Liver (tissue), 9 donors: ENCODE results near the gene COLEC12. TPM values are rescaled to one million over a fixed set of nuclear protein-coding genes. Genes with fewer than 3 reads are reported as not detected.
A peak's percentile ranks its signal among the peaks of the same experiment; 100 is the strongest.

Source experiments
- DNase-seq: peaks from one replicate; pipeline ENCODE4 v3.0.0-alpha.2; 2017; ENCODE audit warnings: low spot score
- H3K27ac ChIP-seq, 2 donors: one replicate each; pipeline ENCODE4 v1.7.0; 2013; ENCODE audit warnings: inconsistent platforms in 2 of 2, low read length in 2 of 2, control low read depth in 1 of 2, low read depth in 1 of 2, mild to moderate bottlenecking in 1 of 2
- H3K27me3 ChIP-seq, 4 donors: one replicate each; pipeline versions ENCODE4 v1.6.1 to v1.7.0; 2013; ENCODE audit warnings: low read length in 3 of 4, inconsistent platforms in 1 of 4, mild to moderate bottlenecking in 1 of 4, moderate library complexity in 1 of 4; ENCODE audit not compliant: control insufficient read depth in 4 of 4, insufficient read depth in 4 of 4
- H3K36me3 ChIP-seq, 4 donors: one replicate each; pipeline versions ENCODE4 v1.6.1 to v1.7.0; 2013; ENCODE audit warnings: low read length in 3 of 4, mild to moderate bottlenecking in 3 of 4, low read depth in 1 of 4, moderate library complexity in 1 of 4; ENCODE audit not compliant: control insufficient read depth in 4 of 4, insufficient read depth in 3 of 4
- H3K4me1 ChIP-seq, 4 donors: one replicate each; pipeline versions ENCODE4 v1.6.1 to v1.7.0; 2013; ENCODE audit warnings: low read length in 3 of 4, mild to moderate bottlenecking in 3 of 4, moderate library complexity in 1 of 4; ENCODE audit not compliant: control insufficient read depth in 4 of 4, insufficient read depth in 4 of 4
- H3K4me3 ChIP-seq, 3 donors: one replicate each; pipeline versions ENCODE4 v1.6.1 to v1.7.0; 2013; ENCODE audit warnings: low read length in 3 of 3, control low read depth in 1 of 3, low read depth in 1 of 3, mild to moderate bottlenecking in 1 of 3
- H3K9ac ChIP-seq, 2 donors: one replicate each; pipeline ENCODE4 v1.7.0; 2013; ENCODE audit warnings: low read length in 2 of 2, mild to moderate bottlenecking in 2 of 2, moderate library complexity in 2 of 2, control low read depth in 1 of 2, low read depth in 1 of 2
- H3K9me3 ChIP-seq, 4 donors: one replicate each; pipeline versions ENCODE4 v1.6.1 to v1.7.0; 2013; ENCODE audit warnings: low read length in 3 of 4; ENCODE audit not compliant: control insufficient read depth in 4 of 4
- EGR1 ChIP-seq, 2 donors: IDR thresholded peaks; 2 replicates each; pipeline ENCODE4 v1.6.1; 2016 to 2018; ENCODE audit warnings: antibody characterized with exemption in 2 of 2, low read depth in 2 of 2
- FOXA1 ChIP-seq: IDR thresholded peaks from 2 replicates; pipeline ENCODE4 v1.6.1; 2016; ENCODE audit warnings: antibody characterized with exemption
- FOXA2 ChIP-seq: IDR thresholded peaks from 2 replicates; pipeline ENCODE4 v1.6.1; 2016; ENCODE audit warnings: antibody characterized with exemption
- GABPA ChIP-seq, 2 donors: IDR thresholded peaks in 1 of 2; conservative IDR thresholded peaks in 1 of 2; 2 replicates each; pipeline ENCODE4 v1.6.1; 2016; ENCODE audit warnings: antibody characterized with exemption in 2 of 2, mild to moderate bottlenecking in 1 of 2, moderate library complexity in 1 of 2
- HNF4A ChIP-seq, 2 donors: conservative IDR thresholded peaks; 2 replicates each; pipeline ENCODE4 v1.6.1; 2016; ENCODE audit warnings: antibody characterized with exemption in 2 of 2, mild to moderate bottlenecking in 2 of 2
- HNF4G ChIP-seq: IDR thresholded peaks from 2 replicates; pipeline ENCODE4 v1.6.1; 2016; ENCODE audit warnings: antibody characterized with exemption
- JUND ChIP-seq, 2 donors: IDR thresholded peaks; 2 replicates each; pipeline ENCODE4 v1.6.1; 2016; ENCODE audit warnings: antibody characterized with exemption in 2 of 2
- NR2F2 ChIP-seq: IDR thresholded peaks from 2 replicates; pipeline ENCODE4 v1.6.1; 2016; ENCODE audit warnings: antibody characterized with exemption
- RAD21 ChIP-seq, 2 donors: IDR thresholded peaks; 2 replicates each; pipeline ENCODE4 v1.6.1; 2016; ENCODE audit warnings: antibody characterized with exemption in 2 of 2, mild to moderate bottlenecking in 2 of 2
- RXRA ChIP-seq, 2 donors: IDR thresholded peaks; 2 replicates each; pipeline ENCODE4 v1.6.1; 2017 to 2018; ENCODE audit warnings: antibody characterized with exemption in 2 of 2, mild to moderate bottlenecking in 1 of 2
- SP1 ChIP-seq: IDR thresholded peaks from 2 replicates; pipeline ENCODE4 v1.6.1; 2018; ENCODE audit warnings: antibody characterized with exemption, mild to moderate bottlenecking
- TAF1 ChIP-seq: conservative IDR thresholded peaks from 2 replicates; pipeline ENCODE4 v1.6.1; 2016; ENCODE audit warnings: antibody characterized with exemption, mild to moderate bottlenecking
- YY1 ChIP-seq: IDR thresholded peaks from 2 replicates; pipeline ENCODE4 v1.6.1; 2016; ENCODE audit warnings: antibody characterized with exemption, mild to moderate bottlenecking
- WGBS: extraction: QIAGEN DNeasy Blood & Tissue Kit; methylation state at CpG from one replicate; pipeline ENCODE4 v1.1.7; 2013; 5-methylcytosine and 5-hydroxymethylcytosine counted together
- polyA plus RNA-seq, 2 donors: library from polyadenylated mRNA; stranded (reverse) in 1 of 2; unstranded in 1 of 2; fragments of 200-250 nt in 1 of 2; fragments of >200 nt in 1 of 2; fragmentation: Nextera tagmentation in 1 of 2; extraction: Ambion mirVana in 1 of 2; gene quantifications; one replicate each; pipeline versions ENCODE4 v1.2.1 to v1.2.3, GENCODE V29; 2013 to 2015
- total RNA-seq, 2 donors: library from RNA; depleted of rRNA; stranded (reverse); fragments of >200 nt; gene quantifications; one replicate each; pipeline ENCODE4 v1.2.3, GENCODE V29; 2014
- TF ChIP-seq, protein P1 (sequence below): fragments of 150-350 bp; IDR thresholded peaks from 2 replicates; pipeline ENCODE4 v1.5.1; 2017; ENCODE audit warnings: improper control_type of control experiment, low read depth, low read length; ENCODE audit not compliant: missing input control
- TF ChIP-seq, protein P2 (sequence below): IDR thresholded peaks from 2 replicates; pipeline ENCODE4 v1.6.1; 2016; ENCODE audit warnings: antibody characterized with exemption, mild to moderate bottlenecking
- TF ChIP-seq, protein P3 (sequence below): IDR thresholded peaks from 2 replicates; pipeline ENCODE4 v1.6.1; 2016; ENCODE audit warnings: antibody characterized with exemption
- TF ChIP-seq, protein P4 (sequence below): IDR thresholded peaks from 2 replicates; pipeline ENCODE4 v1.6.1; 2016; ENCODE audit warnings: antibody characterized with exemption
- TF ChIP-seq, protein P5 (sequence below): IDR thresholded peaks from 2 replicates; pipeline ENCODE4 v1.6.1; 2016; ENCODE audit warnings: antibody characterized with exemption
- donor health status: healthy.
- donor health status: healthy.
- donor health status: healthy.
- donor health status: healthy.
- donor health status: healthy.

COLEC12 gene
- total and polyA plus RNA-seq, 4 donors: 0.03 to 1.6 (median 0.28) TPM

DNA sequence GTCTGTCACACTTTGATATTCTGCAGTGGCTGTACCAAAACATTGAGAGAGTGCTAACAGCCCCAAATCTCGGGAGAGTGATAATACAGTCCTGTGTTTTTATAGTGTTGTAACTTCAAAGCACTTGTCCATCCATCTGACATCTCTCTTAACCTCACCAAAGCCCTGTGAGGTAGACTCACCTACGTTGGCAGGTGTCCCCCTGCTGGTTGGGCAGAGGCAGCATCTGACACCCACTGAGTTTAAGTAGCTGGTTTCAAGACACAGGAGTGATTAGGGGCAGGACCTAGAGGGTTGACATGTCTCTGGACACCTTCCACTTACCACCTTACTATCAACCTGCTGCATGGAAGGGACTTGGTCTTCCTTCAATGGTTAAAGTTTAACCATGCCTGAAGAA is 22.9 kb downstream of the COLEC12 start:
- WGBS: 48% methylated on average over 2 of the region's 2 CpGs
- no peaks in the 10 kb centered on the region for H3K36me3 ChIP-seq
- no peak for DNase-seq

DNA sequence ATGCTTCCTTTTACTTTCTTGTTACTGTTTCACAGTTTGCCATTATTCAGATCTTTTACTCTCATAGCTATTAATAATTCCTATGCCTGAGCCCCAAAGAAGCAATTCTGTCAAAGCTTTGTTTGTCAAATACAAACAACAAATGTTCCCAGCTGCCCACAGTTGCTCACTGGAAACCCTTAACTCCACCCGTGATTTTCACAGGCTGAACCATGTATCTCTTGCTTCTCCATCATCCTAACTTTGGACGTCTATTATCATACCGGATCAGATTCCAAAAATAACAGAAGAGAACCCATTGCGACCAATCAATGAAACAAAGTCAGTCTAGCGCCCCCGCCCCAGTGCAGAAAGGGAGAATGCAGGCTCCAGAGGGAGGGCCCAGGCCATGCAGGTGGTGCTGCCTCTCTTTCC is 24.2 kb downstream of the COLEC12 start:
- TF ChIP-seq EGR1 (IDR thresholded peaks at IDR 0.05; ENCODE audit: low read depth in 2 of 2) (no peak), GABPA (IDR thresholded peaks at IDR 0.05 in 1 of 2, conservative IDR thresholded peaks at IDR 0.05 in 1 of 2) (no peak), YY1 (no peak), TAF1 (no peak), NR2F2 (no peak), RAD21 (IDR thresholded peaks at IDR 0.05) (no peak), SP1 (no peak), FOXA1 (no peak), HNF4G (no peak), JUND (IDR thresholded peaks at IDR 0.05) (no peak), RXRA (IDR thresholded peaks at IDR 0.05) (no peak), HNF4A (conservative IDR thresholded peaks at IDR 0.05) (no peak), FOXA2 (no peak)
- TF ChIP-seq, protein P1, sequence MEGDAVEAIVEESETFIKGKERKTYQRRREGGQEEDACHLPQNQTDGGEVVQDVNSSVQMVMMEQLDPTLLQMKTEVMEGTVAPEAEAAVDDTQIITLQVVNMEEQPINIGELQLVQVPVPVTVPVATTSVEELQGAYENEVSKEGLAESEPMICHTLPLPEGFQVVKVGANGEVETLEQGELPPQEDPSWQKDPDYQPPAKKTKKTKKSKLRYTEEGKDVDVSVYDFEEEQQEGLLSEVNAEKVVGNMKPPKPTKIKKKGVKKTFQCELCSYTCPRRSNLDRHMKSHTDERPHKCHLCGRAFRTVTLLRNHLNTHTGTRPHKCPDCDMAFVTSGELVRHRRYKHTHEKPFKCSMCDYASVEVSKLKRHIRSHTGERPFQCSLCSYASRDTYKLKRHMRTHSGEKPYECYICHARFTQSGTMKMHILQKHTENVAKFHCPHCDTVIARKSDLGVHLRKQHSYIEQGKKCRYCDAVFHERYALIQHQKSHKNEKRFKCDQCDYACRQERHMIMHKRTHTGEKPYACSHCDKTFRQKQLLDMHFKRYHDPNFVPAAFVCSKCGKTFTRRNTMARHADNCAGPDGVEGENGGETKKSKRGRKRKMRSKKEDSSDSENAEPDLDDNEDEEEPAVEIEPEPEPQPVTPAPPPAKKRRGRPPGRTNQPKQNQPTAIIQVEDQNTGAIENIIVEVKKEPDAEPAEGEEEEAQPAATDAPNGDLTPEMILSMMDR: no peak
- TF ChIP-seq, protein P2, sequence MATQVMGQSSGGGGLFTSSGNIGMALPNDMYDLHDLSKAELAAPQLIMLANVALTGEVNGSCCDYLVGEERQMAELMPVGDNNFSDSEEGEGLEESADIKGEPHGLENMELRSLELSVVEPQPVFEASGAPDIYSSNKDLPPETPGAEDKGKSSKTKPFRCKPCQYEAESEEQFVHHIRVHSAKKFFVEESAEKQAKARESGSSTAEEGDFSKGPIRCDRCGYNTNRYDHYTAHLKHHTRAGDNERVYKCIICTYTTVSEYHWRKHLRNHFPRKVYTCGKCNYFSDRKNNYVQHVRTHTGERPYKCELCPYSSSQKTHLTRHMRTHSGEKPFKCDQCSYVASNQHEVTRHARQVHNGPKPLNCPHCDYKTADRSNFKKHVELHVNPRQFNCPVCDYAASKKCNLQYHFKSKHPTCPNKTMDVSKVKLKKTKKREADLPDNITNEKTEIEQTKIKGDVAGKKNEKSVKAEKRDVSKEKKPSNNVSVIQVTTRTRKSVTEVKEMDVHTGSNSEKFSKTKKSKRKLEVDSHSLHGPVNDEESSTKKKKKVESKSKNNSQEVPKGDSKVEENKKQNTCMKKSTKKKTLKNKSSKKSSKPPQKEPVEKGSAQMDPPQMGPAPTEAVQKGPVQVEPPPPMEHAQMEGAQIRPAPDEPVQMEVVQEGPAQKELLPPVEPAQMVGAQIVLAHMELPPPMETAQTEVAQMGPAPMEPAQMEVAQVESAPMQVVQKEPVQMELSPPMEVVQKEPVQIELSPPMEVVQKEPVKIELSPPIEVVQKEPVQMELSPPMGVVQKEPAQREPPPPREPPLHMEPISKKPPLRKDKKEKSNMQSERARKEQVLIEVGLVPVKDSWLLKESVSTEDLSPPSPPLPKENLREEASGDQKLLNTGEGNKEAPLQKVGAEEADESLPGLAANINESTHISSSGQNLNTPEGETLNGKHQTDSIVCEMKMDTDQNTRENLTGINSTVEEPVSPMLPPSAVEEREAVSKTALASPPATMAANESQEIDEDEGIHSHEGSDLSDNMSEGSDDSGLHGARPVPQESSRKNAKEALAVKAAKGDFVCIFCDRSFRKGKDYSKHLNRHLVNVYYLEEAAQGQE: no peak
- TF ChIP-seq, protein P3, sequence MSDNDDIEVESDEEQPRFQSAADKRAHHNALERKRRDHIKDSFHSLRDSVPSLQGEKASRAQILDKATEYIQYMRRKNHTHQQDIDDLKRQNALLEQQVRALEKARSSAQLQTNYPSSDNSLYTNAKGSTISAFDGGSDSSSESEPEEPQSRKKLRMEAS: no peak
- TF ChIP-seq, protein P4, sequence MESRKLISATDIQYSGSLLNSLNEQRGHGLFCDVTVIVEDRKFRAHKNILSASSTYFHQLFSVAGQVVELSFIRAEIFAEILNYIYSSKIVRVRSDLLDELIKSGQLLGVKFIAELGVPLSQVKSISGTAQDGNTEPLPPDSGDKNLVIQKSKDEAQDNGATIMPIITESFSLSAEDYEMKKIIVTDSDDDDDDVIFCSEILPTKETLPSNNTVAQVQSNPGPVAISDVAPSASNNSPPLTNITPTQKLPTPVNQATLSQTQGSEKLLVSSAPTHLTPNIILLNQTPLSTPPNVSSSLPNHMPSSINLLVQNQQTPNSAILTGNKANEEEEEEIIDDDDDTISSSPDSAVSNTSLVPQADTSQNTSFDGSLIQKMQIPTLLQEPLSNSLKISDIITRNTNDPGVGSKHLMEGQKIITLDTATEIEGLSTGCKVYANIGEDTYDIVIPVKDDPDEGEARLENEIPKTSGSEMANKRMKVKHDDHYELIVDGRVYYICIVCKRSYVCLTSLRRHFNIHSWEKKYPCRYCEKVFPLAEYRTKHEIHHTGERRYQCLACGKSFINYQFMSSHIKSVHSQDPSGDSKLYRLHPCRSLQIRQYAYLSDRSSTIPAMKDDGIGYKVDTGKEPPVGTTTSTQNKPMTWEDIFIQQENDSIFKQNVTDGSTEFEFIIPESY: no peak
- TF ChIP-seq, protein P5, sequence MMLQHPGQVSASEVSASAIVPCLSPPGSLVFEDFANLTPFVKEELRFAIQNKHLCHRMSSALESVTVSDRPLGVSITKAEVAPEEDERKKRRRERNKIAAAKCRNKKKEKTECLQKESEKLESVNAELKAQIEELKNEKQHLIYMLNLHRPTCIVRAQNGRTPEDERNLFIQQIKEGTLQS: no peak
- 59% methylated on average over 6 of the region's 6 CpGs for WGBS
- H3K9me3 ChIP-seq: no peaks in the 10 kb centered on the region
- no peaks in the 10 kb centered on the region for H3K36me3 ChIP-seq
- no peak for DNase-seq
- H3K4me3 ChIP-seq: no peak overlapping the region
- peaks cover 0 to 7% (median 0%) of the 10 kb centered on the region in 4 donors for H3K27me3 ChIP-seq
- H3K9ac ChIP-seq: no peak overlapping the region
- no peaks in the 10 kb centered on the region for H3K4me1 ChIP-seq
- no peak overlapping the region for H3K27ac ChIP-seq

More for the DNA sequence above, 22.9 kb downstream of the COLEC12 start:
- Histone ChIP-seq H3K4me3 (no peak overlapping the region), H3K9ac (no peak overlapping the region), H3K9me3 (no peaks in the 10 kb centered on the region), H3K4me1 (no peaks in the 10 kb centered on the region), H3K27ac (no peak overlapping the region), H3K27me3 (peaks cover 0 to 7% (median 0%) of the 10 kb centered on the region in 4 donors)
- peak; percentile 28 to 68 for TF ChIP-seq RAD21 (IDR thresholded peaks at IDR 0.05)
- TF ChIP-seq, protein P4: no peak
- TF ChIP-seq, protein P1: peak; percentile 22
